Ovary (tissue), 9 donors: ENCODE results near the gene CNOT6. TPM values are rescaled to one million over a fixed set of nuclear protein-coding genes. Genes with fewer than 3 reads are reported as not detected.
"Not testable (repeated sequence)": the region's sequence is repeated elsewhere in the genome, so short reads cannot be mapped to it uniquely, and the experiment has no call there.

Source experiments
- DNase-seq, 5 donors: peaks; one replicate each; pipeline ENCODE4 v3.0.0-alpha.2; 2019 to 2020
- H3K27ac ChIP-seq, 2 donors: fragments of 200-600 bp; one replicate each; pipeline versions ENCODE4 v1.5.1 to v1.8.0; 2019 to 2022
- H3K27me3 ChIP-seq: fragments of 200-600 bp; one replicate; pipeline ENCODE4 v1.8.0; 2022
- H3K36me3 ChIP-seq: fragments of 200-600 bp; sonication (generic); one replicate; pipeline ENCODE4 v1.5.1; 2019
- H3K4me1 ChIP-seq: one replicate; pipeline ENCODE4 v1.8.1; 2013; ENCODE audit warnings: mild to moderate bottlenecking, moderate library complexity; ENCODE audit not compliant: insufficient read depth
- H3K4me3 ChIP-seq: fragments of 200-600 bp; sonication (generic); one replicate; pipeline ENCODE4 v1.5.1; 2017
- H3K9me3 ChIP-seq, 2 donors: fragments of 200-600 bp in 1 of 2; sonication (generic) in 1 of 2; one replicate each; pipeline versions ENCODE4 v1.5.1 to v1.8.1; 2013 to 2019; ENCODE audit warnings: mild to moderate bottlenecking in 1 of 2, moderate library complexity in 1 of 2
- CTCF ChIP-seq, 3 donors: fragments of 450-650 bp in 2 of 3; fragments of 200-600 bp in 1 of 3; IDR thresholded peaks; one replicate each; pipeline versions ENCODE4 v1.5.1 to v1.8.0; 2016 to 2022; ENCODE audit warnings: antibody characterized with exemption in 3 of 3, mild to moderate bottlenecking in 1 of 3
- EP300 ChIP-seq: sonication (generic); formaldehyde crosslinking; IDR thresholded peaks from one replicate; pipeline ENCODE4 v1.6.1; 2017; ENCODE audit warnings: antibody characterized with exemption
- POLR2A ChIP-seq: fragments of 450-650 bp; IDR thresholded peaks from one replicate; pipeline ENCODE4 v1.6.1; 2017; ENCODE audit warnings: antibody characterized with exemption, mild to moderate bottlenecking, moderate library complexity
- WGBS, 3 donors: extraction: QIAGEN DNeasy Blood & Tissue Kit in 1 of 3; methylation state at CpG; one replicate each; pipeline versions ENCODE4 v1.1.5 to v1.1.7; 2013 to 2017; 5-methylcytosine and 5-hydroxymethylcytosine counted together
- intact Hi-C, 4 donors: fragments of 100-400 bp; cut with DNase I; formaldehyde crosslinking; loops; one replicate each; pipeline versions ENCODE4 v1.11.0 to v1.15.1; 2022 to 2023
- polyA plus RNA-seq, 2 donors: library from polyadenylated mRNA; stranded (reverse); fragments of 200-250 nt in 1 of 2; fragments of 350-450 nt in 1 of 2; fragmentation: Illumina TruSeq in 1 of 2; extraction: RNeasy Lipid Tissue Mini Kit (QIAGEN cat#74804) in 1 of 2; gene quantifications; one replicate each; pipeline ENCODE4 v1.2.3, GENCODE V29; 2013 to 2014
- total RNA-seq, 7 donors: library from RNA; depleted of rRNA in 2 of 7; stranded (reverse); fragments of >200 nt in 2 of 7; fragmentation: NEBNext Ultra II Directional in 3 of 7; extraction: Animal tissue kit (Norgen Biotek cat#: 25700) in 3 of 7; gene quantifications; one replicate each; pipeline versions ENCODE4 v1.1.0 to v1.2.4, GENCODE V29; 2016 to 2023
- donor health status: DM: no; HTN: no; CAD: no; lungs with moderate emphysema.
- donor health status: DM: no; HTN: no; CAD: no.
- donor health status: Bipolar disorder and iron deficiency.
- donor health status: DM: yes; HTN: yes; CAD: no.
- donor health status: DM: no; HTN: no; CAD: no.
- donor health status: DM: yes; HTN: yes; CAD: no.

Gene CNOT6
- total and polyA plus RNA-seq, 9 donors: 10.3 to 24.9 (median 16.4) TPM

GRCh38 chr5:180470361-180470760 is 23.8 kb upstream of the CNOT6 start:
- no peaks in the 10 kb centered on the region for H3K4me1 ChIP-seq
- H3K27ac ChIP-seq: no peak overlapping the region
- no peak for DNase-seq
- no peaks in the 10 kb centered on the region for H3K36me3 ChIP-seq
- no peaks in the 10 kb centered on the region for H3K9me3 ChIP-seq
- H3K27me3 ChIP-seq: no peaks in the 10 kb centered on the region
- no peak overlapping the region for H3K4me3 ChIP-seq
- intact Hi-C loops: loop anchor here in 3 of 4 donors (2.0 to 5.0 kb wide), 3 partner anchors 176 to 178 kb away; partner anchors contain the start of gene MAPK9 (in 2 of the 3)
- WGBS, 3 donors: 64 to 78% (median 72%) methylated on average over 11 of the region's 11 CpGs
- TF ChIP-seq POLR2A: no peak
- TF ChIP-seq EP300: no peak
- TF ChIP-seq CTCF (IDR thresholded peaks at IDR 0.05): no peak

GRCh38 chr5:180470966-180471582 is 23.1 kb upstream of the CNOT6 start:
- H3K27ac ChIP-seq: no peak overlapping the region
- no peak overlapping the region for H3K4me3 ChIP-seq
- peak; percentile 54 to 72 (median 67) for DNase-seq
- WGBS, 3 donors: 21 to 26% (median 25%) methylated on average over 16 of the region's 16 CpGs
- no peaks in the 10 kb centered on the region for H3K9me3 ChIP-seq
- intact Hi-C loops: loop anchor here in 3 of 4 donors (2.0 to 5.0 kb wide), 3 partner anchors 176 to 179 kb away; partner anchors contain the start of gene MAPK9 (in 2 of the 3)
- no peaks in the 10 kb centered on the region for H3K27me3 ChIP-seq
- no peaks in the 10 kb centered on the region for H3K36me3 ChIP-seq
- no peaks in the 10 kb centered on the region for H3K4me1 ChIP-seq
- no peak for TF ChIP-seq EP300
- TF ChIP-seq POLR2A: no peak
- TF ChIP-seq CTCF (IDR thresholded peaks at IDR 0.05): peak; percentile 79 to 81 (median 81)

GRCh38 chr5:180471866-180472265 is 22.3 kb upstream of the CNOT6 start:
- no peak overlapping the region for H3K27ac ChIP-seq
- H3K4me1 ChIP-seq: no peaks in the 10 kb centered on the region
- no peaks in the 10 kb centered on the region for H3K27me3 ChIP-seq
- TF ChIP-seq CTCF (IDR thresholded peaks at IDR 0.05): no peak
- TF ChIP-seq EP300: no peak
- TF ChIP-seq POLR2A: no peak
- no peaks in the 10 kb centered on the region for H3K36me3 ChIP-seq
- no peak for DNase-seq
- no peak overlapping the region for H3K4me3 ChIP-seq
- no peaks in the 10 kb centered on the region for H3K9me3 ChIP-seq
- intact Hi-C loops: loop anchor here in 3 of 4 donors (2.0 to 5.0 kb wide), 3 partner anchors 177 to 180 kb away; partner anchors contain the start of gene MAPK9 (in 2 of the 3)
- 70 to 76% (median 73%) methylated on average over 7 of the region's 7 CpGs for WGBS, 3 donors

GRCh38 chr5:180472269-180472668 is 21.9 kb upstream of the CNOT6 start:
- no peak for DNase-seq
- Histone ChIP-seq H3K36me3 (no peaks in the 10 kb centered on the region), H3K27me3 (no peaks in the 10 kb centered on the region), H3K4me1 (no peaks in the 10 kb centered on the region), H3K4me3 (no peak overlapping the region), H3K9me3 (no peaks in the 10 kb centered on the region), H3K27ac (no peak overlapping the region)
- intact Hi-C loops: loop anchor here in 1 of 4 donors (5.0 kb wide), 1 partner anchor 180 kb away; the partner anchor contains the start of gene MAPK9
- 64 to 67% (median 67%) methylated on average over 4 of the region's 4 CpGs for WGBS, 3 donors
- no peak for TF ChIP-seq EP300
- TF ChIP-seq POLR2A: no peak
- no peak for TF ChIP-seq CTCF (IDR thresholded peaks at IDR 0.05)

- intact Hi-C loops: loop anchor here in 1 of 4 donors (5.0 kb wide), 1 partner anchor 181 kb away; the partner anchor contains the start of gene MAPK9
Observed at GRCh38 chr5:180473386-180473785, 20.8 kb upstream of the CNOT6 start.

More at GRCh38 chr5:180473386-180473785, 20.8 kb upstream of the CNOT6 start:
- not testable (repeated sequence) for DNase-seq, H3K4me1 ChIP-seq, H3K36me3 ChIP-seq, H3K27ac ChIP-seq, H3K4me3 ChIP-seq, H3K9me3 ChIP-seq, H3K27me3 ChIP-seq
- 82 to 93% (median 93%) methylated on average over 8 of the region's 8 CpGs for WGBS, 3 donors
